Measurements from ENCODE around the gene MRPL42. TPM values are rescaled to one million over a fixed set of nuclear protein-coding genes. Genes with fewer than 3 reads are reported as not detected.
"Not testable (repeated sequence)": the region's sequence is repeated elsewhere in the genome, so short reads cannot be mapped to it uniquely, and the experiment has no call there.

MRPL42 gene
- total and polyA plus RNA-seq, 5 donors from 2014 or later, result 43.2 to 121 (median 96.4) TPM

DNA sequence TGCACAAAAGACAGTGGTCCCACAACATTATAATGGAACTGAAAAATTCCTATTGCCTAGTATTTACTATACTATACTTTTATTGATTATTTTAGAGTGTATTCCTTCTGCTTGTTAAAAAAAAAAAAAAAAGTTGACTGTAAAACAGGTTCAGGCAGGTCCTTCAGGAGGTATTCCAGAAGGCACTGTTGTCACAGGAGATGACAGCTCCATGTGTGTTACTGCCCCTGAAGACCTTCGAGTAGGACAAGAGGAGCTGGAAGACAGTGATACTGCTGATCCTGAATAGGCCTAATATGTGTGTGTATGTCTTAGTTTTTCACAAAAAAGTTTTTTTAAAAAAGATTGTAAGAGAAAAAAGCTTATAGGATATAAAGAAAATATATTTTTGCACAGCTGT is 37.9 kb upstream of the MRPL42 start:
- no peaks in the 10 kb centered on the region for H3K9me3 ChIP-seq (ENCODE audit: control insufficient read depth in 2 of 2, low read length in 2 of 2)
- H3K27ac ChIP-seq (ENCODE audit: insufficient read depth, low read length, poor library complexity, severe bottlenecking), result no peak overlapping the region
- Mint-ChIP-seq H3K4me3 (no peak overlapping the region), H3K9me3 (no peaks in the 10 kb centered on the region), H3K4me1 (peaks cover 55 to 94% (median 76%) of the 10 kb centered on the region in 4 donors), H3K27ac (no peak overlapping the region), H3K36me3 (no peaks in the 10 kb centered on the region), H3K27me3 (no peaks in the 10 kb centered on the region)
- H3K27me3 ChIP-seq (ENCODE audit: control insufficient read depth, insufficient read depth, low read length), result no peaks in the 10 kb centered on the region
- ATAC-seq (ENCODE audit: low read depth in 2 of 2), result no peak
- no peak for DNase-seq
- H3K36me3 ChIP-seq (ENCODE audit: control insufficient read depth, insufficient read depth, low read length), result no peaks in the 10 kb centered on the region
- H3K4me1 ChIP-seq (ENCODE audit: control insufficient read depth, insufficient read depth, low read length, poor library complexity, severe bottlenecking), result peaks cover 79% of the 10 kb centered on the region
- peak overlapping the region; percentile 7 for H3K4me3 ChIP-seq (ENCODE audit: low read depth, low read length)

GRCh38 chr12:93429852-93430251 is 37.5 kb upstream of the MRPL42 start:
- no peak for ATAC-seq (ENCODE audit: low read depth in 2 of 2)
- no peaks in the 10 kb centered on the region for H3K9me3 ChIP-seq (ENCODE audit: control insufficient read depth in 2 of 2, low read length in 2 of 2)
- no peaks in the 10 kb centered on the region for H3K9me3 Mint-ChIP-seq
- H3K4me3 Mint-ChIP-seq, result peak overlapping the region in 3 of 4 donors; percentile 0 to 40 (median 17)
- peaks cover 82% of the 10 kb centered on the region for H3K4me1 ChIP-seq (ENCODE audit: control insufficient read depth, insufficient read depth, low read length, poor library complexity, severe bottlenecking)
- peak overlapping the region; percentile 4 for H3K4me3 ChIP-seq (ENCODE audit: low read depth, low read length)
- DNase-seq, result no peak
- H3K4me1 Mint-ChIP-seq, result peaks cover 52 to 92% (median 73%) of the 10 kb centered on the region in 4 donors
- H3K27ac Mint-ChIP-seq, result no peak overlapping the region
- no peaks in the 10 kb centered on the region for H3K36me3 ChIP-seq (ENCODE audit: control insufficient read depth, insufficient read depth, low read length)
- H3K27me3 Mint-ChIP-seq, result no peaks in the 10 kb centered on the region
- H3K27ac ChIP-seq (ENCODE audit: insufficient read depth, low read length, poor library complexity, severe bottlenecking), result no peak overlapping the region
- no peaks in the 10 kb centered on the region for H3K27me3 ChIP-seq (ENCODE audit: control insufficient read depth, insufficient read depth, low read length)
- no peaks in the 10 kb centered on the region for H3K36me3 Mint-ChIP-seq

- Histone ChIP-seq H3K27me3 (ENCODE audit: control insufficient read depth, insufficient read depth, low read length) (no peaks in the 10 kb centered on the region), H3K9me3 (ENCODE audit: control insufficient read depth in 2 of 2, low read length in 2 of 2) (no peaks in the 10 kb centered on the region), H3K4me3 (ENCODE audit: low read depth, low read length) (peak overlapping the region; percentile 4), H3K27ac (ENCODE audit: insufficient read depth, low read length, poor library complexity, severe bottlenecking) (no peak overlapping the region), H3K4me1 (ENCODE audit: control insufficient read depth, insufficient read depth, low read length, poor library complexity, severe bottlenecking) (peaks cover 83% of the 10 kb centered on the region), H3K36me3 (ENCODE audit: control insufficient read depth, insufficient read depth, low read length) (no peaks in the 10 kb centered on the region)
- Mint-ChIP-seq H3K27ac (no peak overlapping the region), H3K36me3 (no peaks in the 10 kb centered on the region), H3K4me1 (peaks cover 50 to 92% (median 71%) of the 10 kb centered on the region in 4 donors), H3K9me3 (no peaks in the 10 kb centered on the region), H3K27me3 (no peaks in the 10 kb centered on the region), H3K4me3 (peak overlapping the region; percentile 0 to 40 (median 24))
- no peak for ATAC-seq (ENCODE audit: low read depth in 2 of 2)
- no peak for DNase-seq
Observed at GRCh38 chr12:93430280-93430679, 37.0 kb upstream of the MRPL42 start.

DNA sequence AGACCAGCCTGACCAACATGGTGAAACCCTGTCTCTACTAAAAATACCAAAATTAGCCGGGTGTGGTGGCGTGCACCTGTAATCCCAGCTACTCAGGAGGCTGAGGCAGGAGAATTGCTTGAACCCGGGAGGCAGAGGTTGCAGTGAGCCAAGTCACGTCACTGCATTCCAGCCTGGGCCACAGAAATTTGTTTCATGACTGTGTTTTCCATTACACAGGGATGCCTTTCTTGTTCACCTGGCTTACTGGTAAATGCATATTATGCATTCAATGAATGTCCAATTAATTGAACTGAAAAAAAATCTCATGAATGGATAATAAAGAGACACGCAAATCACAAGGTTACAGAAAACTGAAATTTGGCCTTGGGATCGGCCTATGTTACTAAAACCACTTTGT is 35.3 kb upstream of the MRPL42 start:
- not testable (repeated sequence) for H3K4me3 ChIP-seq (ENCODE audit: low read depth, low read length); H3K36me3 ChIP-seq (ENCODE audit: control insufficient read depth, insufficient read depth, low read length); H3K9me3 ChIP-seq (ENCODE audit: control insufficient read depth in 2 of 2, low read length in 2 of 2); H3K36me3 Mint-ChIP-seq; ATAC-seq (ENCODE audit: low read depth in 2 of 2); H3K27me3 Mint-ChIP-seq; H3K27ac ChIP-seq (ENCODE audit: insufficient read depth, low read length, poor library complexity, severe bottlenecking); H3K9me3 Mint-ChIP-seq; DNase-seq; H3K27me3 ChIP-seq (ENCODE audit: control insufficient read depth, insufficient read depth, low read length)
- peak overlapping the region in 2 of 4 donors; percentile 64 to 76 for H3K4me3 Mint-ChIP-seq
- peak overlapping the region in 2 of 3 donors; percentile 43 to 78 for H3K27ac Mint-ChIP-seq
- H3K4me1 Mint-ChIP-seq, result peaks cover 47 to 92% (median 70%) of the 10 kb centered on the region in 4 donors
- peaks cover 83% of the 10 kb centered on the region for H3K4me1 ChIP-seq (ENCODE audit: control insufficient read depth, insufficient read depth, low read length, poor library complexity, severe bottlenecking)

GRCh38 chr12:93434256-93434865 is 33.0 kb upstream of the MRPL42 start:
- Histone ChIP-seq H3K36me3 (ENCODE audit: control insufficient read depth, insufficient read depth, low read length) (no peaks in the 10 kb centered on the region), H3K4me1 (ENCODE audit: control insufficient read depth, insufficient read depth, low read length, poor library complexity, severe bottlenecking) (peaks cover 86% of the 10 kb centered on the region), H3K4me3 (ENCODE audit: low read depth, low read length) (peak overlapping the region; percentile 51), H3K9me3 (ENCODE audit: control insufficient read depth in 2 of 2, low read length in 2 of 2) (no peaks in the 10 kb centered on the region), H3K27ac (ENCODE audit: insufficient read depth, low read length, poor library complexity, severe bottlenecking) (no peak overlapping the region), H3K27me3 (ENCODE audit: control insufficient read depth, insufficient read depth, low read length) (no peaks in the 10 kb centered on the region)
- no peak for DNase-seq
- H3K4me3 Mint-ChIP-seq, result peak overlapping the region; percentile 9 to 38 (median 30)
- no peaks in the 10 kb centered on the region for H3K36me3 Mint-ChIP-seq
- H3K4me1 Mint-ChIP-seq, result peaks cover 59 to 92% (median 76%) of the 10 kb centered on the region in 4 donors
- peak overlapping the region in 1 of 3 donors; percentile 79 for H3K27ac Mint-ChIP-seq
- ATAC-seq (ENCODE audit: low read depth in 2 of 2), result no peak
- no peaks in the 10 kb centered on the region for H3K9me3 Mint-ChIP-seq
- no peaks in the 10 kb centered on the region for H3K27me3 Mint-ChIP-seq

GRCh38 chr12:93438266-93439050 is 28.9 kb upstream of the MRPL42 start:
- Histone ChIP-seq H3K4me1 (ENCODE audit: control insufficient read depth, insufficient read depth, low read length, poor library complexity, severe bottlenecking) (peaks cover 83% of the 10 kb centered on the region), H3K4me3 (ENCODE audit: low read depth, low read length) (peak overlapping the region; percentile 85), H3K36me3 (ENCODE audit: control insufficient read depth, insufficient read depth, low read length) (no peaks in the 10 kb centered on the region), H3K27ac (ENCODE audit: insufficient read depth, low read length, poor library complexity, severe bottlenecking) (peak overlapping the region; percentile 68), H3K9me3 (ENCODE audit: control insufficient read depth in 2 of 2, low read length in 2 of 2) (no peaks in the 10 kb centered on the region), H3K27me3 (ENCODE audit: control insufficient read depth, insufficient read depth, low read length) (no peaks in the 10 kb centered on the region)
- Mint-ChIP-seq H3K36me3 (no peaks in the 10 kb centered on the region), H3K9me3 (no peaks in the 10 kb centered on the region), H3K27me3 (no peaks in the 10 kb centered on the region), H3K4me1 (peaks cover 55 to 87% (median 68%) of the 10 kb centered on the region in 4 donors), H3K27ac (peak overlapping the region in 2 of 3 donors; percentile 24 to 78), H3K4me3 (peak overlapping the region; percentile 91 to 98 (median 94))
- ATAC-seq (ENCODE audit: low read depth in 2 of 2) (no peak), DNase-seq (no peak)

GRCh38 chr12:93440043-93440835 is 27.1 kb upstream of the MRPL42 start:
- Histone ChIP-seq H3K27ac (ENCODE audit: insufficient read depth, low read length, poor library complexity, severe bottlenecking) (peak overlapping the region; percentile 95), H3K27me3 (ENCODE audit: control insufficient read depth, insufficient read depth, low read length) (no peaks in the 10 kb centered on the region), H3K9me3 (ENCODE audit: control insufficient read depth in 2 of 2, low read length in 2 of 2) (no peaks in the 10 kb centered on the region), H3K36me3 (ENCODE audit: control insufficient read depth, insufficient read depth, low read length) (no peaks in the 10 kb centered on the region), H3K4me3 (ENCODE audit: low read depth, low read length) (peak overlapping the region; percentile 85), H3K4me1 (ENCODE audit: control insufficient read depth, insufficient read depth, low read length, poor library complexity, severe bottlenecking) (peaks cover 68% of the 10 kb centered on the region)
- Mint-ChIP-seq H3K27me3 (no peaks in the 10 kb centered on the region), H3K4me1 (peaks cover 48 to 73% (median 59%) of the 10 kb centered on the region in 4 donors), H3K9me3 (no peaks in the 10 kb centered on the region), H3K36me3 (no peaks in the 10 kb centered on the region), H3K27ac (peak overlapping the region; percentile 91 to 94 (median 92)), H3K4me3 (peak overlapping the region; percentile 91 to 99 (median 96))
- DNase-seq (no peak), ATAC-seq (ENCODE audit: low read depth in 2 of 2) (no peak)

Measured in CD4-positive, CD25-positive, alpha-beta regulatory T cell (primary cell).